Measurements from ENCODE around the gene SOBP.

The SOBP gene

GRCh38 chr6:107641071-107641470 lies 151.2 kb downstream of the SOBP start:
- TF ChIP-seq ZFP30 (CRISPR knock-in tag; IDR thresholded peaks at IDR 0.05), result no peak
- no peak for TF ChIP-seq TOX (CRISPR knock-in tag; IDR thresholded peaks at IDR 0.05; ENCODE audit: borderline replicate concordance)
- TF ChIP-seq TCF4 (CRISPR knock-in tag; IDR thresholded peaks at IDR 0.05; ENCODE audit: borderline replicate concordance), result no peak
- no peak for TF ChIP-seq CSDC2 (CRISPR knock-in tag; IDR thresholded peaks at IDR 0.05)
- no peak for TF ChIP-seq SNAI2 (CRISPR knock-in tag; IDR thresholded peaks at IDR 0.05)
- no peak for TF ChIP-seq PPARA (CRISPR knock-in tag; IDR thresholded peaks at IDR 0.05; ENCODE audit: borderline replicate concordance)
- no peak for TF ChIP-seq CREB5 (CRISPR knock-in tag; IDR thresholded peaks at IDR 0.05; ENCODE audit: low read depth)
- TF ChIP-seq GLIS3 (CRISPR knock-in tag; IDR thresholded peaks at IDR 0.05), result no peak
- no peak for TF ChIP-seq ZNF70 (CRISPR knock-in tag; IDR thresholded peaks at IDR 0.05)
- ATAC-seq, result no peak

- no peak for ATAC-seq
Measured at GRCh38 chr6:107641500-107641941, 151.6 kb downstream of the SOBP start.

More at GRCh38 chr6:107641500-107641941, 151.6 kb downstream of the SOBP start:
- TF ChIP-seq ZNF565 (CRISPR knock-in tag; conservative IDR thresholded peaks at IDR 0.05; ENCODE audit: low read depth), result no peak
- TF ChIP-seq CSDC2 (CRISPR knock-in tag; IDR thresholded peaks at IDR 0.05), result no peak
- TF ChIP-seq PPARA (CRISPR knock-in tag; IDR thresholded peaks at IDR 0.05; ENCODE audit: borderline replicate concordance), result no peak
- TF ChIP-seq OSR1 (CRISPR knock-in tag; IDR thresholded peaks at IDR 0.05), result no peak
- no peak for TF ChIP-seq ZFP30 (CRISPR knock-in tag; IDR thresholded peaks at IDR 0.05)
- TF ChIP-seq POU6F1 (CRISPR knock-in tag; IDR thresholded peaks at IDR 0.05; ENCODE audit: borderline replicate concordance, low read depth), result no peak
- TF ChIP-seq SNAI2 (CRISPR knock-in tag; IDR thresholded peaks at IDR 0.05), result no peak
- TF ChIP-seq TSHZ2 (CRISPR knock-in tag; IDR thresholded peaks at IDR 0.05), result no peak
- TF ChIP-seq PATZ1 (CRISPR knock-in tag; IDR thresholded peaks at IDR 0.05; ENCODE audit: borderline replicate concordance), result no peak
- no peak for TF ChIP-seq TCF4 (CRISPR knock-in tag; IDR thresholded peaks at IDR 0.05; ENCODE audit: borderline replicate concordance)
- no peak for TF ChIP-seq ISL1 (CRISPR knock-in tag; IDR thresholded peaks at IDR 0.05)
- no peak for TF ChIP-seq RARB (CRISPR knock-in tag; IDR thresholded peaks at IDR 0.05)
- TF ChIP-seq ZNF8 (CRISPR knock-in tag; IDR thresholded peaks at IDR 0.05), result no peak
- no peak for TF ChIP-seq ARNTL (CRISPR knock-in tag; IDR thresholded peaks at IDR 0.05; ENCODE audit: borderline replicate concordance, low read depth)
- TF ChIP-seq BACH2 (CRISPR knock-in tag; IDR thresholded peaks at IDR 0.05; ENCODE audit: borderline replicate concordance), result no peak

Data from SK-N-SH treated with all-trans-retinoic acid at 6 μM for 48 hours (cell line).